Trophoblast cell (in vitro differentiated cells and primary cell): ENCODE results near the gene AFDN.
A peak's percentile ranks its signal among the peaks of the same experiment; 100 is the strongest.

Experiments
- DNase-seq, 2 donors: peaks; one replicate each; pipeline ENCODE4 v3.0.0-alpha.2; 2016
- H2AFZ ChIP-seq: 2 replicates; pipeline ENCODE4 v1.6.1; 2013; ENCODE audit warnings: low read length, moderate library complexity, mild to moderate bottlenecking; ENCODE audit not compliant: insufficient read depth, poor library complexity
- H2AK5ac ChIP-seq: 2 replicates; pipeline ENCODE4 v1.6.1; 2013; ENCODE audit warnings: mild to moderate bottlenecking, low read length
- H2BK120ac ChIP-seq: 2 replicates; pipeline ENCODE4 v1.6.1; 2013; ENCODE audit warnings: low read length, mild to moderate bottlenecking, moderate library complexity; ENCODE audit not compliant: insufficient read depth, poor library complexity
- H2BK12ac ChIP-seq: 2 replicates; pipeline ENCODE4 v1.6.1; 2013; ENCODE audit warnings: mild to moderate bottlenecking, low read length, moderate library complexity
- H2BK5ac ChIP-seq: 2 replicates; pipeline ENCODE4 v1.6.1; 2013; ENCODE audit warnings: low read length, low read depth, moderate library complexity, mild to moderate bottlenecking; ENCODE audit not compliant: poor library complexity
- H3K14ac ChIP-seq: 2 replicates; pipeline ENCODE4 v1.6.1; 2013; ENCODE audit warnings: mild to moderate bottlenecking, low read length
- H3K18ac ChIP-seq: 2 replicates; pipeline ENCODE4 v1.6.1; 2013; ENCODE audit warnings: mild to moderate bottlenecking, low read length
- H3K23ac ChIP-seq: 2 replicates; pipeline ENCODE4 v1.6.1; 2013; ENCODE audit warnings: low read length
- H3K27ac ChIP-seq: 2 replicates; pipeline ENCODE4 v1.5.1; 2013; ENCODE audit warnings: low read depth, mild to moderate bottlenecking, inconsistent platforms, low read length, moderate library complexity
- H3K27me3 ChIP-seq: 2 replicates; pipeline ENCODE4 v1.6.1; 2013; ENCODE audit warnings: inconsistent platforms, mild to moderate bottlenecking, low read length, moderate library complexity; ENCODE audit not compliant: insufficient read depth
- H3K36me3 ChIP-seq, 2 experiments: 1 replicate in 1 of 2; 2 replicates in 1 of 2; pipeline ENCODE4 v1.6.1; 2013; ENCODE audit warnings: low read length in 2 of 2, mild to moderate bottlenecking in 2 of 2, moderate library complexity in 1 of 2; ENCODE audit not compliant: insufficient read depth in 2 of 2, control insufficient read depth in 1 of 2
- H3K4ac ChIP-seq: 2 replicates; pipeline ENCODE4 v1.6.1; 2013; ENCODE audit warnings: low read depth, mild to moderate bottlenecking, low read length, moderate library complexity
- H3K4me1 ChIP-seq, 2 experiments: 1 replicate in 1 of 2; 2 replicates in 1 of 2; pipeline ENCODE4 v1.6.1; 2013; ENCODE audit warnings: low read length in 2 of 2, mild to moderate bottlenecking in 2 of 2, moderate library complexity in 1 of 2; ENCODE audit not compliant: insufficient read depth in 2 of 2, control insufficient read depth in 1 of 2
- H3K4me2 ChIP-seq: 2 replicates; pipeline ENCODE4 v1.6.1; 2013; ENCODE audit warnings: inconsistent platforms, mild to moderate bottlenecking, low read length, moderate library complexity
- H3K4me3 ChIP-seq: 2 replicates; pipeline ENCODE4 v1.5.1; 2013; ENCODE audit warnings: mild to moderate bottlenecking, low read depth, low read length, inconsistent platforms
- H3K79me1 ChIP-seq: one replicate; pipeline ENCODE4 v1.6.1; 2013; ENCODE audit warnings: low read length
- H3K79me2 ChIP-seq: 2 replicates; pipeline ENCODE4 v1.6.1; 2013; ENCODE audit warnings: low read length, mild to moderate bottlenecking; ENCODE audit not compliant: control insufficient read depth, insufficient read depth, poor library complexity
- H3K9ac ChIP-seq: 2 replicates; pipeline ENCODE4 v1.6.1; 2013; ENCODE audit warnings: mild to moderate bottlenecking, low read length
- H3K9me3 ChIP-seq: 2 replicates; pipeline ENCODE4 v1.6.1; 2013; ENCODE audit warnings: low read depth, mild to moderate bottlenecking, control low read depth, inconsistent platforms, low read length; ENCODE audit not compliant: insufficient read depth
- H4K12ac ChIP-seq: 2 replicates; pipeline ENCODE4 v1.6.1; 2013; ENCODE audit warnings: low read depth, mild to moderate bottlenecking, low read length, moderate library complexity
- H4K8ac ChIP-seq: 2 replicates; pipeline ENCODE4 v1.6.1; 2013; ENCODE audit warnings: low read depth, mild to moderate bottlenecking, low read length, moderate library complexity
- H4K91ac ChIP-seq: one replicate; pipeline ENCODE4 v1.6.1; 2013; ENCODE audit warnings: low read depth, mild to moderate bottlenecking, low read length, moderate library complexity
- WGBS: extraction: QIAGEN DNeasy Blood & Tissue Kit; methylation state at CpG from one replicate; pipeline ENCODE4 v1.1.7; 2013; ENCODE audit warnings: missing lambda C conversion rate; ENCODE audit not compliant: insufficient read length, insufficient coverage; ENCODE audit errors: extremely low coverage; 5-methylcytosine and 5-hydroxymethylcytosine counted together

The AFDN gene

DNA sequence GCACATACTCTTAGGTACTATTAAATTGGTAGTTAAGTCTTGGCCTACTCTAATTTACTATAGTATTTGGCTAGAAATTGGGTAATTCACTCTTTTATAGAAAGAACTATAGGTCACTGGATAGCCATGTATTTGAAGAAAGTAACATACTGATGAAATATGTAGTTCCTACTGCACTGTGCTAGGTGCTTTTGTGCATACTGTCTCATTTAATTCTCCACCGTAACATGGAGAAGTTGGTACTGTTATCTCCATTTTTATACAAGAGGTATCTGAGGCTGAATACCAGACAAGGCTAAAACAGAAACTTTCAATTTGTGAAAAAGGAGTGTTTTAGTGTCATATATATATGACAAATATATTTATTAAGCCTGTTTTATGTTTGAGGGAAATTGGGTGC lies 29.8 kb downstream of the AFDN start:
- no peak overlapping the region for H3K9ac ChIP-seq
- H3K79me2 ChIP-seq: peaks cover 2% of the 10 kb centered on the region
- no peak overlapping the region for H3K23ac ChIP-seq
- H3K4me3 ChIP-seq: no peak overlapping the region
- no peak overlapping the region for H2BK5ac ChIP-seq
- H3K14ac ChIP-seq: no peak overlapping the region
- no peaks in the 10 kb centered on the region for H3K36me3 ChIP-seq
- H3K27ac ChIP-seq: no peak overlapping the region
- no peaks in the 10 kb centered on the region for H3K79me1 ChIP-seq
- H2BK120ac ChIP-seq: no peak overlapping the region
- no peak overlapping the region for H4K12ac ChIP-seq
- no peak overlapping the region for H4K8ac ChIP-seq
- H4K91ac ChIP-seq: no peak overlapping the region
- WGBS: no CpG with 5 or more reads among the region's 1 CpG
- DNase-seq: no peak
- no peak overlapping the region for H2AK5ac ChIP-seq
- H3K9me3 ChIP-seq: no peaks in the 10 kb centered on the region
- no peak overlapping the region for H3K4ac ChIP-seq
- H3K4me2 ChIP-seq: no peak overlapping the region
- H3K18ac ChIP-seq: no peak overlapping the region
- no peaks in the 10 kb centered on the region for H3K27me3 ChIP-seq
- peaks cover 5% of the 10 kb centered on the region in 2 experiments for H3K4me1 ChIP-seq
- no peak overlapping the region for H2AFZ ChIP-seq
- no peak overlapping the region for H2BK12ac ChIP-seq

DNA sequence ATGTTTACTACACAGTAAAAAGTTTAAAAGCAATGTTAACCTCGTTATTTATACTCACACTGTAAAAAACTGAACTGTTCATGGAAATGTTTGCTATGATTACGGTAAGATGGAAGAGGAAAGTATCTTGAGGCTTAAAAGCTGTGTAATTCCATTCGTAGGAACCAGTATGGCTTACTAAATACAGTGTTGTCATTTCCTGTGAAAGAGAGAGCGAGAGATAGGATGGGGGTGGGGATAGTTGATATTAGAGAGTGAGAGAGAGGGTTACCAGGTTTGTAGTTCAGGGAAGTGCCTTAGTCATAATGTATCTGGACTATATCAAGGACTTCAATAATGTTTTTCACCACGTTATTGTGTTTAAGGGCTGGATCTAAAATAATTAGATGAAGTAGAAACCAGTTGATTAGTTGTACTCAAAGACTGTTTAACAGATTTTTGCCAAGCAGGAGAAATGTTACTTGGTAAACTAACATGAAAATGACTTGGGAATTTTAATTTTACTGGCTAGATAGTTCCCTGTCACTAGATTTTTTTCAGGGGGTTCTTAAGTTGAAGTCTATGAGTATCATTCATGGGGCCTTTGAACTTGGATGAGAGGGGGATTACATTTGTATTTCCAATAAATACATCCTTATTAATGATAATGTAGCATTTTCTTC lies 30.4 kb downstream of the AFDN start:
- WGBS: no CpG with 5 or more reads among the region's 5 CpGs
- Histone ChIP-seq H3K4me2 (peak overlapping the region; percentile 16), H3K14ac (no peak overlapping the region), H2AK5ac (no peak overlapping the region), H2BK120ac (no peak overlapping the region), H3K9ac (no peak overlapping the region), H3K4me1 (peaks cover 5% of the 10 kb centered on the region in 2 experiments), H3K79me2 (peaks cover 4% of the 10 kb centered on the region), H2BK5ac (no peak overlapping the region), H3K23ac (no peak overlapping the region), H4K8ac (no peak overlapping the region), H3K27ac (no peak overlapping the region), H2AFZ (no peak overlapping the region), H4K91ac (no peak overlapping the region), H3K9me3 (no peaks in the 10 kb centered on the region), H3K4me3 (no peak overlapping the region), H3K4ac (no peak overlapping the region), H3K79me1 (no peaks in the 10 kb centered on the region), H2BK12ac (no peak overlapping the region), H3K36me3 (no peaks in the 10 kb centered on the region), H3K18ac (no peak overlapping the region), H3K27me3 (no peaks in the 10 kb centered on the region), H4K12ac (no peak overlapping the region)
- no peak for DNase-seq

DNA sequence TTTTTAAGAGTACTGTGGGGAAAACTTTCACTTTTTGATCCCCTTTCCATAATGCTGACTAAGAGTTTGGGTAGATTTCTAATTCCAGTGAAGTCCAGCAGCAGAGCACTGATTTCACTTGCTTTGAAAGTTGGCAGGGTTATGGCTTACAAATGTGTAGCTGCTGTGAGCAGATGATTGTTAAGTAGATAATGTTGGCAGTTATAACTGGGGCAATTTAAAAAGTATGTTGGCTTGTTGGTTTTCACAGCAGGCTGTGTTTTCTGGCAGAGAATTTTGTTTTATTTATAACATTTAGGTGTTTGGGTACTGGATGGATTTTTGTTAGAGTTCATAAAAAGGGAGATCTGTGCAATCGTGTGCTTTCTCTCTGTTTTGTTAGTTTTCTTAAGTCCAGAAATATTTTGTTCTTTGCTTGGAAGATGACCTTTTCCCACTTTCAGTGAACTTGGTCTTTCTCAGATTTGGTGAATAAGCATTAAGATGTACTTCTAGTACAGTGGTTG lies 31.4 kb downstream of the AFDN start:
- H4K91ac ChIP-seq: no peak overlapping the region
- H3K14ac ChIP-seq: no peak overlapping the region
- H3K79me2 ChIP-seq: peaks cover 4% of the 10 kb centered on the region
- no peak overlapping the region for H4K8ac ChIP-seq
- H3K36me3 ChIP-seq: no peaks in the 10 kb centered on the region
- no peak overlapping the region for H3K4me2 ChIP-seq
- peak overlapping the region; percentile 55 for H3K4ac ChIP-seq
- H4K12ac ChIP-seq: no peak overlapping the region
- H3K9ac ChIP-seq: no peak overlapping the region
- no peak overlapping the region for H3K4me3 ChIP-seq
- peaks cover 5% of the 10 kb centered on the region in 2 experiments for H3K4me1 ChIP-seq
- no peak overlapping the region for H2BK120ac ChIP-seq
- H3K27ac ChIP-seq: peak overlapping the region; percentile 71
- no CpG with 5 or more reads among the region's 1 CpG for WGBS
- no peaks in the 10 kb centered on the region for H3K79me1 ChIP-seq
- peak overlapping the region; percentile 49 for H2BK5ac ChIP-seq
- no peak overlapping the region for H2BK12ac ChIP-seq
- H3K9me3 ChIP-seq: no peaks in the 10 kb centered on the region
- H3K27me3 ChIP-seq: no peaks in the 10 kb centered on the region
- H2AFZ ChIP-seq: no peak overlapping the region
- H2AK5ac ChIP-seq: no peak overlapping the region
- H3K18ac ChIP-seq: no peak overlapping the region
- no peak overlapping the region for H3K23ac ChIP-seq
- no peak for DNase-seq

DNA sequence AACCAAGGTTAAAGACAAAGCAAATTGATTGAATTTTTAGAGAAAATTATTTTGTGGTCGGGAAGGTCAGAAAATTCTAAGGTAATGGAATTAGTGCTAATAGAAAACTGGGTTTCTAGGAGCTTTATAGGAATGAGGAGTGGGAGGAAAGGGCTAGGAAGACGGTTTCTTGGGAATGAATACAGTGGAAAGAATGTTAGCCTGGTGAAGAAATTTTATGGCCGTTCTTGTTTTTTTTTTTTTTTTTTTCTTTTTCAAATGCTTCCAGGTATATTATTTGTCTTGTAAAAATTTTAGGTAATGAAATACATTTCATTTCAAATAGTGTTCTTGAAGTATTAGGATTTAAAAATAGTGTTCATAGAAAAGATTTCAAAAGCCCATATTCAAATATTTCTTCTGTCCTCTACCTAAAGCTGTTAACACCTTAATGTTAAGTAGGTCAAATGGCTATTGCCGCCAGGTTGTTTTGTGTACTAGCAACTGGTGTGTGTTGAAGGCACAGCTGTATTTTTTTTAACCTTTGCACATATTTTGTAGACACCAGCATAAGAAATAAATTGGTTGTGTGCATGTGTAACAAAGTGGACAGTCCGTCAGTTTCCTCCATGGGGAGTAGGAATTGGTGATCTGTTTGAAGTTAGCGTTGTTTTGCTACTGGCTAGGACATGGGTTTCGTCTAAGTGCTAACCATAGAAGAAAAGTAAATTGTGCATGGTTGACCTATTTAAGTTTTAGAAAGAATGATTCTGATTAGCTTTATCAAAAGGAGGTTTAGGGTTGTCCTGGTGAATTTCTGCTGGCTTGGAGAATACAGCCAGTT lies 32.3 kb downstream of the AFDN start:
- peak overlapping the region; percentile 71 for H3K27ac ChIP-seq
- H2BK5ac ChIP-seq: no peak overlapping the region
- H2AK5ac ChIP-seq: no peak overlapping the region
- H3K9ac ChIP-seq: no peak overlapping the region
- no peaks in the 10 kb centered on the region for H3K27me3 ChIP-seq
- H2AFZ ChIP-seq: no peak overlapping the region
- H2BK12ac ChIP-seq: no peak overlapping the region
- no peak overlapping the region for H3K14ac ChIP-seq
- 100% methylated on average over 1 of the region's 7 CpGs for WGBS
- peak overlapping the region; percentile 43 for H2BK120ac ChIP-seq
- peak overlapping the region; percentile 83 for H3K4ac ChIP-seq
- no peak overlapping the region for H4K91ac ChIP-seq
- H3K4me3 ChIP-seq: no peak overlapping the region
- DNase-seq: peak; percentile 40 to 68
- H3K9me3 ChIP-seq: no peaks in the 10 kb centered on the region
- H3K18ac ChIP-seq: no peak overlapping the region
- H4K12ac ChIP-seq: no peak overlapping the region
- H3K36me3 ChIP-seq: no peaks in the 10 kb centered on the region
- H4K8ac ChIP-seq: no peak overlapping the region
- peaks cover 4% of the 10 kb centered on the region for H3K79me2 ChIP-seq
- H3K79me1 ChIP-seq: no peaks in the 10 kb centered on the region
- H3K23ac ChIP-seq: no peak overlapping the region
- H3K4me2 ChIP-seq: peak overlapping the region; percentile 14
- peaks cover 5% of the 10 kb centered on the region in 2 experiments for H3K4me1 ChIP-seq
